Calu3 (cell line): ENCODE measurements around the gene THUMPD1. TPM values are rescaled to one million over a fixed set of nuclear protein-coding genes. Genes with fewer than 3 reads are reported as not detected.

ENCODE experiments used
- BruUV-seq: library from RNA; stranded (reverse); fragments of 400-500 nt; replicated peaks from 2 replicates; lab custom pipeline; 2021; lab: Mats Ljungman, UMichigan
- CTCF ChIA-PET: fragments of 300-600 bp; sonication (Branson Sonifier 250); formaldehyde crosslinking; loops from one replicate; lab custom pipeline; 2022; ENCODE audit warnings: antibody characterized with exemption; lab: Charles Lee
- DNase-seq: peaks from one replicate; pipeline ENCODE4 v3.0.0; 2022
- H3K27ac Mint-ChIP-seq: one replicate; pipeline ENCODE4 v1.8.0; 2022; ENCODE audit warnings: mixed read lengths; ENCODE audit not compliant: unreplicated experiment
- H3K27me3 Mint-ChIP-seq: one replicate; pipeline ENCODE4 v1.8.0; 2022; ENCODE audit warnings: mixed read lengths; ENCODE audit not compliant: unreplicated experiment
- H3K36me3 Mint-ChIP-seq: one replicate; pipeline ENCODE4 v1.8.0; 2022; ENCODE audit warnings: mild to moderate bottlenecking, moderate library complexity, mixed read lengths; ENCODE audit not compliant: insufficient read depth, unreplicated experiment
- H3K4me1 Mint-ChIP-seq: one replicate; pipeline ENCODE4 v1.8.0; 2022; ENCODE audit warnings: mild to moderate bottlenecking, low read depth, mixed read lengths; ENCODE audit not compliant: unreplicated experiment
- H3K4me3 Mint-ChIP-seq: one replicate; pipeline ENCODE4 v1.8.0; 2022; ENCODE audit warnings: mild to moderate bottlenecking, low read depth, moderate library complexity, mixed read lengths; ENCODE audit not compliant: unreplicated experiment
- H3K9me3 Mint-ChIP-seq: one replicate; pipeline ENCODE4 v1.8.0; 2022; ENCODE audit warnings: low read depth, mixed read lengths; ENCODE audit not compliant: unreplicated experiment
- CTCF ChIP-seq: fragments of 200-600 bp; IDR thresholded peaks from one replicate; pipeline ENCODE4 v1.8.0; 2022; ENCODE audit warnings: antibody characterized with exemption; ENCODE audit not compliant: unreplicated experiment
- intact Hi-C: fragments of 100-400 bp; cut with micrococcal nuclease; formaldehyde crosslinking; loops from one replicate; pipeline ENCODE4 v1.10.0; 2022; ENCODE audit not compliant: unreplicated experiment
- total RNA-seq: library from RNA; stranded (reverse); gene quantifications from 2 replicates; pipeline ENCODE4 v1.2.3, GENCODE V29; 2022

THUMPD1 gene
- total RNA-seq, 1 experiment from 2014 or later = 46.1 TPM

- CTCF ChIA-PET = interaction anchor here (0.5 kb wide), 1 partner anchor 1554 kb away, joined by 3 read pairs; no protein-coding TSS in a partner anchor
- H3K4me3 Mint-ChIP-seq = no peak overlapping the region
- DNase-seq = no peak
- BruUV-seq = no TSS peak
- intact Hi-C loops = no loop called here
- no peaks in the 10 kb centered on the region for H3K4me1 Mint-ChIP-seq
- H3K27ac Mint-ChIP-seq = no peak overlapping the region
- H3K9me3 Mint-ChIP-seq = no peaks in the 10 kb centered on the region
- H3K27me3 Mint-ChIP-seq = no peaks in the 10 kb centered on the region
- TF ChIP-seq CTCF = no peak
- H3K36me3 Mint-ChIP-seq = peaks cover 31% of the 10 kb centered on the region
These were observed 7.6 kb downstream of the THUMPD1 start for GRCh38 chr16:20734056-20734455.

- no peak for TF ChIP-seq CTCF
- no peaks in the 10 kb centered on the region for H3K36me3 Mint-ChIP-seq
- CTCF ChIA-PET = no interaction called here
- H3K27ac Mint-ChIP-seq = no peak overlapping the region
- BruUV-seq = no TSS peak
- no peak overlapping the region for H3K4me3 Mint-ChIP-seq
- DNase-seq = no peak
- no peaks in the 10 kb centered on the region for H3K27me3 Mint-ChIP-seq
- H3K9me3 Mint-ChIP-seq = no peaks in the 10 kb centered on the region
- no peaks in the 10 kb centered on the region for H3K4me1 Mint-ChIP-seq
- intact Hi-C loops = no loop called here
These were observed 12.5 kb downstream of the THUMPD1 start for GRCh38 chr16:20729141-20729540.

- H3K27ac Mint-ChIP-seq = no peak overlapping the region
- no peak overlapping the region for H3K4me3 Mint-ChIP-seq
- no TSS peak for BruUV-seq
- intact Hi-C loops = no loop called here
- H3K36me3 Mint-ChIP-seq = no peaks in the 10 kb centered on the region
- no peaks in the 10 kb centered on the region for H3K9me3 Mint-ChIP-seq
- CTCF ChIA-PET = no interaction called here
- DNase-seq = no peak
- no peaks in the 10 kb centered on the region for H3K27me3 Mint-ChIP-seq
- no peak for TF ChIP-seq CTCF
- H3K4me1 Mint-ChIP-seq = no peaks in the 10 kb centered on the region
These were observed 14.4 kb downstream of the THUMPD1 start for GRCh38 chr16:20727181-20727580.

GRCh38 chr16:20726661-20727060, 15.0 kb downstream of the THUMPD1 start:
- no peak for TF ChIP-seq CTCF
- BruUV-seq = no TSS peak
- H3K9me3 Mint-ChIP-seq = no peaks in the 10 kb centered on the region
- H3K36me3 Mint-ChIP-seq = no peaks in the 10 kb centered on the region
- CTCF ChIA-PET = no interaction called here
- H3K27me3 Mint-ChIP-seq = no peaks in the 10 kb centered on the region
- H3K4me1 Mint-ChIP-seq = no peaks in the 10 kb centered on the region
- H3K4me3 Mint-ChIP-seq = no peak overlapping the region
- DNase-seq = no peak
- intact Hi-C loops = no loop called here
- no peak overlapping the region for H3K27ac Mint-ChIP-seq
